HepG2 (cell line): ENCODE data around the gene CDR2L. TPM values are rescaled to one million over a fixed set of nuclear protein-coding genes. Genes with fewer than 3 reads are reported as not detected.

Experiments
- BRCA1 ChIP-seq: sonication (generic); formaldehyde crosslinking; IDR thresholded peaks from 2 replicates; pipeline ENCODE4 v1.4.0; 2020; ENCODE audit warnings: missing genetic modification reagents
- CEBPB ChIP-seq: IDR thresholded peaks from 2 replicates; pipeline ENCODE4 v1.6.1; 2011; ENCODE audit warnings: low read depth, low read length, improper control_type of control experiment, borderline replicate concordance
- EHMT2 ChIP-seq: fragments of 200-600 bp; sonication (generic); IDR thresholded peaks from 2 replicates; pipeline ENCODE4 v1.7.0; 2017; ENCODE audit warnings: antibody characterized with exemption, low read depth, low read length, borderline replicate concordance
- ELF4 ChIP-seq: sonication (generic); formaldehyde crosslinking; IDR thresholded peaks from 2 replicates; pipeline ENCODE4 v1.5.0; 2020; ENCODE audit warnings: missing genetic modification reagents, mild to moderate bottlenecking, moderate library complexity, borderline replicate concordance
- FOXA3 ChIP-seq: IDR thresholded peaks from 2 replicates; pipeline ENCODE4 v1.6.1; 2016; ENCODE audit warnings: missing genetic modification reagents, missing compliant biosample characterization
- HOXD1 ChIP-seq: sonication (generic); formaldehyde crosslinking; IDR thresholded peaks from 2 replicates; pipeline ENCODE4 v1.5.0; 2020; ENCODE audit warnings: missing genetic modification reagents
- IRF2 ChIP-seq: IDR thresholded peaks from 2 replicates; pipeline ENCODE4 v1.6.1; 2018; ENCODE audit warnings: missing genetic modification reagents, missing compliant biosample characterization
- JUND ChIP-seq: sonication (generic); formaldehyde crosslinking; IDR thresholded peaks from 2 replicates; pipeline ENCODE4 v1.8.0; 2022; ENCODE audit warnings: mild to moderate bottlenecking, missing genetic modification reagents
- NBN ChIP-seq: fragments of 450-650 bp; conservative IDR thresholded peaks from 2 replicates; pipeline ENCODE4 v1.6.1; 2017
- NKX3-1 ChIP-seq: sonication (generic); formaldehyde crosslinking; IDR thresholded peaks from 2 replicates; pipeline ENCODE4 v1.5.0; 2020; ENCODE audit warnings: missing genetic modification reagents
- PBX3 ChIP-seq: sonication (generic); formaldehyde crosslinking; IDR thresholded peaks from 2 replicates; pipeline ENCODE4 v1.8.1; 2023; ENCODE audit warnings: missing genetic modification reagents, inconsistent platforms, borderline replicate concordance
- PITX1 ChIP-seq: sonication (generic); formaldehyde crosslinking; IDR thresholded peaks from 2 replicates; pipeline ENCODE4 v1.5.1; 2020; ENCODE audit warnings: mild to moderate bottlenecking, missing genetic modification reagents
- POLR2A ChIP-seq, 2 experiments: IDR thresholded peaks; 2 replicates each; pipeline ENCODE4 v1.6.1; 2011; ENCODE audit warnings: low read depth in 2 of 2, low read length in 2 of 2, mild to moderate bottlenecking in 1 of 2, moderate library complexity in 1 of 2; ENCODE audit not compliant: insufficient read depth in 1 of 2
- POLR2G ChIP-seq: fragments of 200-400 bp; formaldehyde crosslinking; IDR thresholded peaks from 2 replicates; pipeline ENCODE4 v1.6.1; 2018; ENCODE audit warnings: mild to moderate bottlenecking, low read depth, low read length, moderate library complexity
- SAFB2 ChIP-seq: sonication (generic); formaldehyde crosslinking; IDR thresholded peaks from 2 replicates; pipeline ENCODE4 v1.5.1; 2020; ENCODE audit warnings: missing genetic modification reagents, low read depth, mild to moderate bottlenecking, borderline replicate concordance
- SKI ChIP-seq: fragments of 450-650 bp; IDR thresholded peaks from one replicate; pipeline ENCODE4 v1.6.1; 2018; ENCODE audit warnings: mild to moderate bottlenecking; ENCODE audit not compliant: partially characterized antibody
- SRF ChIP-seq: IDR thresholded peaks from 2 replicates; pipeline ENCODE4 v1.6.1; 2011; ENCODE audit warnings: mild to moderate bottlenecking, low read depth, low read length, moderate library complexity
- SRY ChIP-seq: sonication (generic); formaldehyde crosslinking; IDR thresholded peaks from 2 replicates; pipeline ENCODE4 v1.8.0; 2022; ENCODE audit warnings: mild to moderate bottlenecking, missing genetic modification reagents
- TBP ChIP-seq: sonication (generic); formaldehyde crosslinking; IDR thresholded peaks from 2 replicates; pipeline ENCODE4 v1.5.0; 2020; ENCODE audit warnings: missing genetic modification reagents
- TRIM22 ChIP-seq: fragments of 450-650 bp; IDR thresholded peaks from 2 replicates; pipeline ENCODE4 v1.6.1; 2017
- ZBTB38 ChIP-seq: sonication (generic); formaldehyde crosslinking; IDR thresholded peaks from 2 replicates; pipeline ENCODE4 v1.5.1; 2020; ENCODE audit warnings: mild to moderate bottlenecking, missing genetic modification reagents
- ZFP62 ChIP-seq: sonication (generic); formaldehyde crosslinking; IDR thresholded peaks from 2 replicates; pipeline ENCODE4 v1.4.0; 2020; ENCODE audit warnings: missing genetic modification reagents
- ZKSCAN8 ChIP-seq: IDR thresholded peaks from 2 replicates; pipeline ENCODE4 v1.6.1; 2016; ENCODE audit warnings: borderline replicate concordance, missing genetic modification reagents, missing compliant biosample characterization
- ZNF18 ChIP-seq: sonication (generic); formaldehyde crosslinking; IDR thresholded peaks from 2 replicates; pipeline ENCODE4 v1.8.0; 2022; ENCODE audit warnings: mild to moderate bottlenecking, missing genetic modification reagents; ENCODE audit not compliant: insufficient replicate concordance
- ZNF510 ChIP-seq: sonication (generic); formaldehyde crosslinking; IDR thresholded peaks from 2 replicates; pipeline ENCODE4 v1.4.0; 2020; ENCODE audit warnings: low read depth, mild to moderate bottlenecking, missing genetic modification reagents
- ZNF674 ChIP-seq: sonication (generic); formaldehyde crosslinking; IDR thresholded peaks from 2 replicates; pipeline ENCODE4 v1.5.0; 2020; ENCODE audit warnings: low read depth, mild to moderate bottlenecking, missing genetic modification reagents
- ZSCAN12 ChIP-seq: sonication (generic); formaldehyde crosslinking; IDR thresholded peaks from 2 replicates; pipeline ENCODE4 v1.9.0; 2021; ENCODE audit warnings: mild to moderate bottlenecking, missing genetic modification reagents
- ZSCAN30 ChIP-seq: sonication (generic); formaldehyde crosslinking; IDR thresholded peaks from 2 replicates; pipeline ENCODE4 v1.5.0; 2020; ENCODE audit warnings: mild to moderate bottlenecking, missing genetic modification reagents
- polyA plus RNA-seq, 8 experiments: library from polyadenylated mRNA; depleted of rRNA in 3 of 8; stranded (reverse) in 7 of 8; unstranded in 1 of 8; fragments of >200 nt; fragmentation: Illumina TruSeq in 4 of 8; extraction: Trizol in 4 of 8; gene quantifications; 2 replicates each; pipeline versions ENCODE4 v1.2.1 to v1.2.3, GENCODE V29; 2011 to 2016; ENCODE audit warnings: low read depth in 4 of 8, missing spikeins in 1 of 8, mixed read lengths in 1 of 8; ENCODE audit not compliant: insufficient read depth in 1 of 8
- total RNA-seq, 5 experiments: library from RNA; depleted of rRNA; stranded (reverse); fragments of >200 nt; fragmentation: Illumina TruSeq; extraction: Trizol; gene quantifications; 2 replicates each; pipeline ENCODE4 v1.2.3, GENCODE V29; 2016; ENCODE audit warnings: low read depth in 1 of 5

CDR2L gene
- total and polyA plus RNA-seq, 2 of the 13 experiments (the other 11 are each of a cell fraction or from before 2014, with no cell fraction given) = 1.9 to 2.1 TPM

- TF ChIP-seq PITX1 (CRISPR knock-in tag) (peak; percentile 64; the same call in 1 of the 2 replicates), POLR2G (peak; percentile 94), ZSCAN12 (CRISPR knock-in tag) (peak; percentile 93), ZFP62 (CRISPR knock-in tag) (0 out of 2 replicates have a peak, but pooled peaks have one; percentile 20), ZNF510 (CRISPR knock-in tag) (peak; percentile 96), NKX3-1 (CRISPR knock-in tag) (peak; percentile 96), TBP (CRISPR knock-in tag) (peak; percentile 82; the same call in 1 of the 2 replicates), ZKSCAN8 (CRISPR knock-in tag) (peak; percentile 97), SRF (peak; percentile 82), HOXD1 (peak; percentile 97), BRCA1 (CRISPR knock-in tag) (no peak), EHMT2 (no peak), SAFB2 (CRISPR knock-in tag) (peak; percentile 96), ZSCAN30 (CRISPR knock-in tag) (peak; percentile 97), POLR2A (IDR thresholded peaks at IDR 0.05; ENCODE audit: insufficient read depth in 1 of 2, low read depth in 2 of 2, low read length in 2 of 2) (peak; percentile 81 to 89; a peak in 3 of 4 replicates), ZNF18 (CRISPR knock-in tag) (peak; percentile 94), JUND (CRISPR knock-in tag) (peak; percentile 77), ELF4 (no peak), SKI (peak; percentile 75), ZNF674 (CRISPR knock-in tag) (peak; percentile 43; the same call in 1 of the 2 replicates), PBX3 (peak; percentile 71; the same call in 1 of the 2 replicates), SRY (CRISPR knock-in tag) (peak; percentile 83), NBN (no peak), IRF2 (CRISPR knock-in tag) (peak; percentile 95), ZBTB38 (CRISPR knock-in tag) (peak; percentile 87), CEBPB (0 out of 2 replicates have a peak, but pooled peaks have one; percentile 17), TRIM22 (no peak), FOXA3 (CRISPR knock-in tag) (peak; percentile 69)
Observed at GRCh38 chr17:75012346-75013091, 25.1 kb downstream of the CDR2L start, which contains the start of gene MRPL58 (continued).
